HCT116 (cell line): ENCODE measurements around the gene CAMKMT. TPM values are rescaled to one million over a fixed set of nuclear protein-coding genes. Genes with fewer than 3 reads are reported as not detected.

Experiments used
- ATAC-seq: fragments of 200-7000 bp; cut with Tn5 transposase; 2 replicates; pipeline ENCODE4 v1.9.1; 2020; ENCODE audit warnings: mild to moderate bottlenecking, moderate library complexity
- BruUV-seq: library from RNA; stranded (reverse); fragments of 400-500 nt; replicated peaks from 2 replicates; lab custom pipeline; 2021; lab: Mats Ljungman, UMichigan
- CTCF ChIA-PET: fragments of 300-600 bp; sonication (Branson Sonifier 250); formaldehyde crosslinking; loops from one replicate; lab custom pipeline; 2021; ENCODE audit warnings: antibody characterized with exemption; lab: Charles Lee
- POLR2A ChIA-PET: fragments of 300-600, 350-600 bp; sonication (Branson Sonifier 250); formaldehyde crosslinking; loops from one replicate; lab custom pipeline; 2021; ENCODE audit warnings: antibody characterized with exemption; lab: Charles Lee
- RAD21 ChIA-PET, 2 experiments: fragments of 300-600 bp; sonication (Branson Sonifier 250); formaldehyde crosslinking; loops; one replicate each; lab custom pipeline; 2023; ENCODE audit warnings: low total read pairs in 2 of 2; ENCODE audit not compliant: uncharacterized antibody in 2 of 2, unreplicated experiment in 2 of 2, low non-redundant PET in 1 of 2; lab: Charles Lee
- DNase-seq: peaks from one replicate; pipeline ENCODE4 v3.0.0-alpha.2; 2010; ENCODE audit warnings: low read depth, low spot score
- H2AFZ ChIP-seq: fragments of 200-600 bp; shearing (Covaris generic), sonication (generic); 2 replicates; pipeline ENCODE4 v1.6.1; 2017; ENCODE audit warnings: low read depth, mixed run types, mixed read lengths, antibody characterized with exemption, low read length; ENCODE audit not compliant: poor library complexity, severe bottlenecking
- H3K27ac ChIP-seq: 2 replicates; pipeline ENCODE4 v1.5.1; 2012; ENCODE audit warnings: low read depth, low read length
- H3K27me3 ChIP-seq: fragments of 200-600 bp; sonication (generic); 2 replicates; pipeline ENCODE4 v1.6.1; 2016; ENCODE audit warnings: mixed run types, low read length, mixed read lengths; ENCODE audit not compliant: insufficient read depth
- H3K36me3 ChIP-seq, 2 experiments: fragments of 200-500 bp in 1 of 2; fragments of 200-600 bp in 1 of 2; sonication (Bioruptor generic) in 1 of 2; sonication (generic) in 1 of 2; 2 replicates each; pipeline versions ENCODE4 v1.5.1 to v1.6.1; 2014 to 2016; ENCODE audit warnings: low read length in 2 of 2, inconsistent platforms in 1 of 2, mixed read lengths in 1 of 2, mixed run types in 1 of 2; ENCODE audit not compliant: insufficient read depth in 2 of 2, control insufficient read depth in 1 of 2
- H3K4me1 ChIP-seq, 2 experiments: fragments of 200-600 bp in 1 of 2; sonication (generic) in 1 of 2; 2 replicates each; pipeline versions ENCODE4 v1.5.1 to v1.6.1; 2012 to 2017; ENCODE audit warnings: low read length in 2 of 2, inconsistent platforms in 1 of 2, mild to moderate bottlenecking in 1 of 2, mixed read lengths in 1 of 2, mixed run types in 1 of 2, moderate library complexity in 1 of 2; ENCODE audit not compliant: insufficient read depth in 2 of 2, control insufficient read depth in 1 of 2
- H3K4me2 ChIP-seq: fragments of 200-600 bp; sonication (generic); 2 replicates; pipeline ENCODE4 v1.6.1; 2017; ENCODE audit warnings: mixed run types, low read length, mixed read lengths
- H3K4me3 ChIP-seq, 2 experiments: fragments of 200-600 bp in 1 of 2; sonication (generic) in 1 of 2; replicated peaks in 1 of 2; 2 replicates each; pipeline ENCODE4 v1.5.1; 2011 to 2016; ENCODE audit warnings: low read length in 2 of 2, control low read depth in 1 of 2, low read depth in 1 of 2, mild to moderate bottlenecking in 1 of 2, mixed read lengths in 1 of 2, mixed run types in 1 of 2
- H3K79me2 ChIP-seq: fragments of 200-600 bp; sonication (generic); 2 replicates; pipeline ENCODE4 v1.6.1; 2017; ENCODE audit warnings: mild to moderate bottlenecking, mixed run types, low read length, moderate library complexity, mixed read lengths; ENCODE audit not compliant: insufficient read depth
- H3K9ac ChIP-seq: fragments of 200-600 bp; sonication (generic); 2 replicates; pipeline ENCODE4 v1.6.1; 2016; ENCODE audit warnings: low read length, mixed read lengths
- H3K9me2 ChIP-seq: fragments of 200-600 bp; sonication (generic), shearing (Covaris generic); 2 replicates; pipeline ENCODE4 v1.6.1; 2017; ENCODE audit warnings: mixed run types, mild to moderate bottlenecking, moderate library complexity; ENCODE audit not compliant: insufficient read depth
- H3K9me3 ChIP-seq, 2 experiments: fragments of 200-500 bp in 1 of 2; fragments of 200-600 bp in 1 of 2; sonication (Bioruptor generic) in 1 of 2; sonication (generic) in 1 of 2; 2 replicates each; pipeline ENCODE4 v1.6.1; 2014 to 2017; ENCODE audit warnings: low read length in 2 of 2, mixed read lengths in 2 of 2, inconsistent platforms in 1 of 2, low read depth in 1 of 2, mild to moderate bottlenecking in 1 of 2, mixed run types in 1 of 2, moderate library complexity in 1 of 2; ENCODE audit not compliant: control insufficient read depth in 1 of 2, insufficient read depth in 1 of 2
- H4K20me1 ChIP-seq: fragments of 200-600 bp; sonication (generic), shearing (Covaris generic); 2 replicates; pipeline ENCODE4 v1.6.1; 2017; ENCODE audit warnings: mixed run types, mild to moderate bottlenecking, moderate library complexity; ENCODE audit not compliant: insufficient read depth
- CBX3 ChIP-seq: IDR thresholded peaks from 2 replicates; pipeline ENCODE4 v1.6.1; 2012; ENCODE audit warnings: low read depth
- EGR1 ChIP-seq: IDR thresholded peaks from 2 replicates; pipeline ENCODE4 v1.6.1; 2012; ENCODE audit warnings: low read depth
- ELF1 ChIP-seq: IDR thresholded peaks from 2 replicates; pipeline ENCODE4 v1.6.1; 2012; ENCODE audit warnings: low read depth, borderline replicate concordance
- EZH2 ChIP-seq: fragments of 200-600 bp; sonication (generic); IDR thresholded peaks from 2 replicates; pipeline ENCODE4 v1.6.1; 2017; ENCODE audit warnings: antibody characterized with exemption, mixed run types
- FOSL1 ChIP-seq: IDR thresholded peaks from 2 replicates; pipeline ENCODE4 v1.6.1; 2012; ENCODE audit warnings: low read depth
- JUND ChIP-seq: IDR thresholded peaks from 2 replicates; pipeline ENCODE4 v1.6.1; 2012
- POLR2A ChIP-seq: IDR thresholded peaks from 2 replicates; pipeline ENCODE4 v1.7.0; 2011; ENCODE audit warnings: borderline replicate concordance; ENCODE audit not compliant: insufficient read depth, insufficient read length; ENCODE audit errors: extremely low read depth
- SIN3A ChIP-seq: IDR thresholded peaks from 2 replicates; pipeline ENCODE4 v1.6.1; 2012; ENCODE audit warnings: low read depth
- SP1 ChIP-seq: IDR thresholded peaks from 2 replicates; pipeline ENCODE4 v1.6.1; 2012; ENCODE audit warnings: low read depth
- TCF7L2 ChIP-seq: IDR thresholded peaks from 2 replicates; pipeline ENCODE4 v1.7.0; 2011; ENCODE audit warnings: borderline replicate concordance, inconsistent platforms; ENCODE audit not compliant: insufficient read depth, insufficient read length; ENCODE audit errors: extremely low read depth
- ZFX ChIP-seq: fragments of 450-650 bp; IDR thresholded peaks from 2 replicates; pipeline ENCODE4 v1.6.1; 2017
- intact Hi-C: fragments of 100-400 bp; cut with micrococcal nuclease; formaldehyde crosslinking; loops from 2 replicates; pipeline ENCODE4 v1.10.0; 2022
- total RNA-seq: library from RNA; stranded (reverse); gene quantifications from one replicate; pipeline ENCODE4 v1.2.1, GENCODE V29; 2021; ENCODE audit not compliant: unreplicated experiment
- TF ChIP-seq, protein P1 (sequence below): IDR thresholded peaks from 2 replicates; pipeline ENCODE4 v1.6.1; 2012; ENCODE audit warnings: low read depth
- TF ChIP-seq, protein P2 (sequence below): IDR thresholded peaks from 2 replicates; pipeline ENCODE4 v1.6.1; 2011; ENCODE audit warnings: mild to moderate bottlenecking, low read length, moderate library complexity; ENCODE audit not compliant: insufficient replicate concordance; ENCODE audit errors: extremely low read depth
- TF ChIP-seq, protein P3 (sequence below), 3 experiments: fragments of 200-600 bp in 1 of 3; sonication (generic) in 1 of 3; IDR thresholded peaks in 2 of 3; conservative IDR thresholded peaks in 1 of 3; 2 replicates each; pipeline ENCODE4 v1.5.1; 2012 to 2017; ENCODE audit warnings: low read depth in 2 of 3, low read length in 2 of 3, antibody characterized with exemption in 1 of 3, borderline replicate concordance in 1 of 3, control low read depth in 1 of 3, mild to moderate bottlenecking in 1 of 3, mixed read lengths in 1 of 3, mixed run types in 1 of 3, moderate library complexity in 1 of 3; ENCODE audit not compliant: insufficient read depth in 1 of 3

CAMKMT gene
- total RNA-seq, 1 experiment from 2014 or later: 10.6 TPM

DNA sequence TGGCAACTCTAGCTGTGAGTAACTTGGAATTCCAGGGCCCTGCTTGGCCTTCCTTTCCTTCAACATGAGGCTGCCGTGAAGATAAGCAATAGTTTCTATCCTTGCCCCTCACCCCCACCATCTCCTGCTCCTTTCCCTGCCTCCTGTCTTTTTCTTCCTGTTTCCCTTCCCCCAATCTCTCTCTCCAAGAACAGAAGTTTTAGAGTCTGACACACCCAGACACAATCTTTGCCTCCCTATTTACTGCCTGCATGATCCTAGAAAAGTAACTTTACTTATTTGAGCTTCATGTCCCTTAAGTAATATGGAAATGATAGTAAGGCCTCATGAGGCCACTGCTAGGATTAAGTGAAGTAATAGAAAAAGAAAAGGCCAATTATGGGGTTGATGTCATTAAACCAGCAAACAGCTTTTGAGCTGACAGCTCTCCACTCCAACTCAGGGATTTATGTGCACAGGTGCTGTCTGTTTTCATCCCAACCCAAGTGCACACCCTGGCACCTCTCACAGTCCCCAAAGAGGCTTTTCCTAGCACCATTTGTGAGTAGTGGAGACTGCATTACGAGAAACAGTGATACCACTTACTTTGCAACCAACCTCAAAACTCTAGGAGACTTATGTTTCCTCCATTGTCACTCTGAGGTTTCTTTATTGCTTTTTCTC, 456.1 kb downstream of the CAMKMT start (continued):
- TF ChIP-seq, protein P1, sequence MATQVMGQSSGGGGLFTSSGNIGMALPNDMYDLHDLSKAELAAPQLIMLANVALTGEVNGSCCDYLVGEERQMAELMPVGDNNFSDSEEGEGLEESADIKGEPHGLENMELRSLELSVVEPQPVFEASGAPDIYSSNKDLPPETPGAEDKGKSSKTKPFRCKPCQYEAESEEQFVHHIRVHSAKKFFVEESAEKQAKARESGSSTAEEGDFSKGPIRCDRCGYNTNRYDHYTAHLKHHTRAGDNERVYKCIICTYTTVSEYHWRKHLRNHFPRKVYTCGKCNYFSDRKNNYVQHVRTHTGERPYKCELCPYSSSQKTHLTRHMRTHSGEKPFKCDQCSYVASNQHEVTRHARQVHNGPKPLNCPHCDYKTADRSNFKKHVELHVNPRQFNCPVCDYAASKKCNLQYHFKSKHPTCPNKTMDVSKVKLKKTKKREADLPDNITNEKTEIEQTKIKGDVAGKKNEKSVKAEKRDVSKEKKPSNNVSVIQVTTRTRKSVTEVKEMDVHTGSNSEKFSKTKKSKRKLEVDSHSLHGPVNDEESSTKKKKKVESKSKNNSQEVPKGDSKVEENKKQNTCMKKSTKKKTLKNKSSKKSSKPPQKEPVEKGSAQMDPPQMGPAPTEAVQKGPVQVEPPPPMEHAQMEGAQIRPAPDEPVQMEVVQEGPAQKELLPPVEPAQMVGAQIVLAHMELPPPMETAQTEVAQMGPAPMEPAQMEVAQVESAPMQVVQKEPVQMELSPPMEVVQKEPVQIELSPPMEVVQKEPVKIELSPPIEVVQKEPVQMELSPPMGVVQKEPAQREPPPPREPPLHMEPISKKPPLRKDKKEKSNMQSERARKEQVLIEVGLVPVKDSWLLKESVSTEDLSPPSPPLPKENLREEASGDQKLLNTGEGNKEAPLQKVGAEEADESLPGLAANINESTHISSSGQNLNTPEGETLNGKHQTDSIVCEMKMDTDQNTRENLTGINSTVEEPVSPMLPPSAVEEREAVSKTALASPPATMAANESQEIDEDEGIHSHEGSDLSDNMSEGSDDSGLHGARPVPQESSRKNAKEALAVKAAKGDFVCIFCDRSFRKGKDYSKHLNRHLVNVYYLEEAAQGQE: no peak
- TF ChIP-seq ZFX (no peak), POLR2A (no peak), EZH2 (no peak), SP1 (no peak)

DNA sequence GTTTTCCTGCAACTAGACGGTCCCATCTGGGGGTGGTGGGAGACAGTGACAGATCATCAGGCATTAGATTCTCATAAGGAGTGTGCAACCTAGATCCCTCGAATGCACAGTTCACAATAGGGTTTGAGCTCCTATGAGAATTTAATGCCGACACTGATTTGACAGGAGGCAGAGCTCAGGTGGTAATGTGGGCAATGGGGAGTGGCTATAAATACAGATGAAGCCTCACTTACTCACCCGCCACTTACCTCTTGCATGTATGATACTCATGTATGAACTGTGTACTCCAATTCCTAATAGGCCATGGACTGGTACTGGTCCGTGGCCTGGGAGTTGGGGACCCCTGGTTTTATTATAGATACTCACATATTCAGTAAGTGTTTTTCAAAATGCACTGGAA, 457.3 kb downstream of the CAMKMT start:
- Histone ChIP-seq H3K9me3 (no peaks in the 10 kb centered on the region), H3K9me2 (no peaks in the 10 kb centered on the region), H3K79me2 (no peaks in the 10 kb centered on the region), H3K9ac (no peak overlapping the region), H3K4me3 (no peak overlapping the region), H3K36me3 (no peaks in the 10 kb centered on the region), H2AFZ (no peak overlapping the region), H3K27ac (no peak overlapping the region), H4K20me1 (no peaks in the 10 kb centered on the region), H3K27me3 (peaks cover 12% of the 10 kb centered on the region), H3K4me2 (no peak overlapping the region), H3K4me1 (no peaks in the 10 kb centered on the region)
- no TSS peak for BruUV-seq
- no peak for ATAC-seq
- RAD21 ChIA-PET: no interaction called here
- CTCF ChIA-PET: no interaction called here
- intact Hi-C loops: no loop called here
- no peak for DNase-seq
- POLR2A ChIA-PET: no interaction called here
- TF ChIP-seq, protein P2, sequence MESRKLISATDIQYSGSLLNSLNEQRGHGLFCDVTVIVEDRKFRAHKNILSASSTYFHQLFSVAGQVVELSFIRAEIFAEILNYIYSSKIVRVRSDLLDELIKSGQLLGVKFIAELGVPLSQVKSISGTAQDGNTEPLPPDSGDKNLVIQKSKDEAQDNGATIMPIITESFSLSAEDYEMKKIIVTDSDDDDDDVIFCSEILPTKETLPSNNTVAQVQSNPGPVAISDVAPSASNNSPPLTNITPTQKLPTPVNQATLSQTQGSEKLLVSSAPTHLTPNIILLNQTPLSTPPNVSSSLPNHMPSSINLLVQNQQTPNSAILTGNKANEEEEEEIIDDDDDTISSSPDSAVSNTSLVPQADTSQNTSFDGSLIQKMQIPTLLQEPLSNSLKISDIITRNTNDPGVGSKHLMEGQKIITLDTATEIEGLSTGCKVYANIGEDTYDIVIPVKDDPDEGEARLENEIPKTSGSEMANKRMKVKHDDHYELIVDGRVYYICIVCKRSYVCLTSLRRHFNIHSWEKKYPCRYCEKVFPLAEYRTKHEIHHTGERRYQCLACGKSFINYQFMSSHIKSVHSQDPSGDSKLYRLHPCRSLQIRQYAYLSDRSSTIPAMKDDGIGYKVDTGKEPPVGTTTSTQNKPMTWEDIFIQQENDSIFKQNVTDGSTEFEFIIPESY: no peak
- TF ChIP-seq, protein P1: no peak
- TF ChIP-seq ELF1: no peak
- TF ChIP-seq, protein P3, sequence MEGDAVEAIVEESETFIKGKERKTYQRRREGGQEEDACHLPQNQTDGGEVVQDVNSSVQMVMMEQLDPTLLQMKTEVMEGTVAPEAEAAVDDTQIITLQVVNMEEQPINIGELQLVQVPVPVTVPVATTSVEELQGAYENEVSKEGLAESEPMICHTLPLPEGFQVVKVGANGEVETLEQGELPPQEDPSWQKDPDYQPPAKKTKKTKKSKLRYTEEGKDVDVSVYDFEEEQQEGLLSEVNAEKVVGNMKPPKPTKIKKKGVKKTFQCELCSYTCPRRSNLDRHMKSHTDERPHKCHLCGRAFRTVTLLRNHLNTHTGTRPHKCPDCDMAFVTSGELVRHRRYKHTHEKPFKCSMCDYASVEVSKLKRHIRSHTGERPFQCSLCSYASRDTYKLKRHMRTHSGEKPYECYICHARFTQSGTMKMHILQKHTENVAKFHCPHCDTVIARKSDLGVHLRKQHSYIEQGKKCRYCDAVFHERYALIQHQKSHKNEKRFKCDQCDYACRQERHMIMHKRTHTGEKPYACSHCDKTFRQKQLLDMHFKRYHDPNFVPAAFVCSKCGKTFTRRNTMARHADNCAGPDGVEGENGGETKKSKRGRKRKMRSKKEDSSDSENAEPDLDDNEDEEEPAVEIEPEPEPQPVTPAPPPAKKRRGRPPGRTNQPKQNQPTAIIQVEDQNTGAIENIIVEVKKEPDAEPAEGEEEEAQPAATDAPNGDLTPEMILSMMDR (IDR thresholded peaks at IDR 0.05 in 2 of 3, conservative IDR thresholded peaks at IDR 0.05 in 1 of 3; ENCODE audit: borderline replicate concordance in 1 of 3, insufficient read depth in 1 of 3, low read depth in 2 of 3, low read length in 2 of 3): no peak
- no peak for TF ChIP-seq EGR1
- no peak for TF ChIP-seq FOSL1
- TF ChIP-seq TCF7L2: no peak
- TF ChIP-seq EZH2: no peak
- no peak for TF ChIP-seq JUND
- TF ChIP-seq CBX3: no peak
- no peak for TF ChIP-seq SIN3A
